SU-DHL-6 (cell line): ENCODE results near the gene SNX10.

Experiments
- H2AFZ ChIP-seq: fragments of 200-600 bp; sonication (generic); 2 replicates; pipeline ENCODE4 v1.6.1; 2014; ENCODE audit warnings: low read depth, mild to moderate bottlenecking, moderate library complexity, mixed read lengths, antibody characterized with exemption, low read length; ENCODE audit not compliant: severe bottlenecking
- H3F3A ChIP-seq: fragments of 200-600 bp; shearing (Covaris generic); 2 replicates; pipeline ENCODE4 v1.6.0; 2016; ENCODE audit warnings: antibody characterized with exemption, mild to moderate bottlenecking; ENCODE audit not compliant: insufficient read depth
- H3K27ac ChIP-seq: fragments of 200-600 bp; sonication (generic); 2 replicates; pipeline ENCODE4 v1.5.1; 2016; ENCODE audit warnings: low read depth, mild to moderate bottlenecking, low read length, moderate library complexity, mixed read lengths
- H3K27me3 ChIP-seq: fragments of 200-600 bp; sonication (generic), shearing (Covaris generic); 2 replicates; pipeline ENCODE4 v1.6.0; 2014; ENCODE audit warnings: mild to moderate bottlenecking, low read length
- H3K36me3 ChIP-seq: fragments of 200-600 bp; sonication (generic); 2 replicates; pipeline ENCODE4 v1.6.1; 2014; ENCODE audit warnings: mild to moderate bottlenecking, low read length, mixed read lengths
- H3K4me2 ChIP-seq: fragments of 300-600, 200-600 bp; shearing (Covaris generic), sonication (generic); 2 replicates; pipeline ENCODE4 v1.6.0; 2014; ENCODE audit warnings: low read length, low read depth, mild to moderate bottlenecking; ENCODE audit not compliant: poor library complexity, severe bottlenecking
- H3K4me3 ChIP-seq: fragments of 200-600 bp; sonication (generic); 2 replicates; pipeline ENCODE4 v1.5.1; 2014; ENCODE audit warnings: antibody characterized with exemption, low read length, mild to moderate bottlenecking, mixed read lengths; ENCODE audit not compliant: insufficient read depth, poor library complexity, severe bottlenecking
- H3K79me2 ChIP-seq: fragments of 200-600 bp; sonication (generic); 2 replicates; pipeline ENCODE4 v1.6.1; 2014; ENCODE audit warnings: mild to moderate bottlenecking, low read length, moderate library complexity; ENCODE audit not compliant: insufficient read depth
- H3K9ac ChIP-seq: fragments of 200-600 bp; sonication (generic); 2 replicates; pipeline ENCODE4 v1.7.0; 2014; ENCODE audit warnings: mild to moderate bottlenecking, low read length
- H3K9me2 ChIP-seq: fragments of 200-600 bp; sonication (generic); replicated peaks from 2 replicates; pipeline ENCODE4 v1.6.1; 2014; ENCODE audit warnings: low read length; ENCODE audit not compliant: insufficient read depth
- H3K9me3 ChIP-seq: fragments of 200-600 bp; sonication (generic); 2 replicates; pipeline ENCODE4 v1.6.1; 2014; ENCODE audit warnings: low read length, mixed read lengths; ENCODE audit not compliant: insufficient read depth
- H4K20me1 ChIP-seq: fragments of 200-600 bp; sonication (generic); 2 replicates; pipeline ENCODE4 v1.6.1; 2014; ENCODE audit warnings: low read depth, mild to moderate bottlenecking, antibody characterized with exemption, low read length, moderate library complexity, mixed read lengths
- CTCF ChIP-seq: fragments of 200-600 bp; sonication (generic); IDR thresholded peaks from one replicate; pipeline ENCODE4 v1.5.1; 2017; ENCODE audit warnings: antibody characterized with exemption, mild to moderate bottlenecking, low read length, moderate library complexity; ENCODE audit not compliant: insufficient read depth, poor library complexity, severe bottlenecking
- EZH2phosphoT487 ChIP-seq: fragments of 200-600 bp; sonication (generic), shearing (Covaris generic); conservative IDR thresholded peaks from 2 replicates; pipeline ENCODE4 v1.6.1; 2018; ENCODE audit warnings: mild to moderate bottlenecking, antibody characterized with exemption, low read length, moderate library complexity, mixed read lengths

SNX10 gene

GRCh38 chr7:26423436-26423835, 131.8 kb downstream of the SNX10 start:
- Histone ChIP-seq H3K9ac (no peak overlapping the region), H2AFZ (no peak overlapping the region), H3K9me2 (no peaks in the 10 kb centered on the region), H3K27ac (no peak overlapping the region), H3K79me2 (no peaks in the 10 kb centered on the region), H3K36me3 (no peaks in the 10 kb centered on the region), H3K27me3 (no peaks in the 10 kb centered on the region), H3K4me2 (no peak overlapping the region), H4K20me1 (no peaks in the 10 kb centered on the region), H3K4me3 (no peak overlapping the region), H3F3A (no peaks in the 10 kb centered on the region), H3K9me3 (no peaks in the 10 kb centered on the region)
- TF ChIP-seq CTCF (no peak), EZH2phosphoT487 (no peak)
